GM18517 (cell line): ENCODE measurements around the gene HDGFL2.

ENCODE experiments used
- ATAC-seq: cut with Tn5 transposase; IDR thresholded peaks from one replicate; pipeline ENCODE4 v1.9.1; 2021; ENCODE audit warnings: mild to moderate bottlenecking, moderate library complexity; ENCODE audit not compliant: unreplicated experiment

The HDGFL2 gene

DNA sequence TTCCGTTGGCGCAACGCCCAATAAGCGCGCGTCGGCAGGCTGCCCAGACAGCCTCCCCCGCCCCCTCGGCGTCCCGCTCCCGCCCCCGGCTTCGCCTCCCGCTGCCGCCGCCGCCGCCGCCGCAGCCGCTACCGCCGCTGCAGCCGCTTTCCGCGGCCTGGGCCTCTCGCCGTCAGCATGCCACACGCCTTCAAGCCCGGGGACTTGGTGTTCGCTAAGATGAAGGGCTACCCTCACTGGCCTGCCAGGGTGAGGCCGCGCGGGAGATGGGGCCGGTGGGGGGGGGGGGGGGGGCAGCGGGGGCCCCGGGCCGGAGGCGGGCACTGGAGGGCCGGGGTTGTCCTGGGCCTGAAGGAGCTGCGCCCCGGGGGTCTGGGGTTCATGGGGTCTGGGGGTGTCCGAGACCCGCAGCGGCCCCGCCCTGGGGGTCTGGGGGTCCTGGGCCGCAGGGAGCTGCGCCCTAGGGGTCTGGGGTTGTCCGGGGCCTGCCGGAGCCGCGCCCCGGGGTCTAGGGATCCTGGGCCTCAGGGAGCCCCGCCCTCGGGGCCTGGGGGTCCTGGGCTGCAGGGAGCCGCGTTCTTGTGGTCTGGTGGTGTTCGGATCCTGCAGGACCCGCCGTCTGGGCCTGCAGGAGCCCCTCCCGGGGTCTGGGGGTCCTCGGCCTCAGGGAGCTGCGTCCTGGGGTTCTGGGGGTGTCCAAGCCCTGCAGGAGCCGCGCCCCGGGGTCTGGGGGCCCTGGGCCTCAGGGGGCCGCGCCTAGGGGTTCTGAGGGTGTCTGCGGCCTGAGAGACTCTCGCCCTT is at the start of gene HDGFL2:
Gene HDGFL2, plus strand, starts transcription at position 124 of the 801 bp plus-strand sequence. Its CDS starts 54 bp downstream, at position 178.
- ATAC-seq: no peak

DNA sequence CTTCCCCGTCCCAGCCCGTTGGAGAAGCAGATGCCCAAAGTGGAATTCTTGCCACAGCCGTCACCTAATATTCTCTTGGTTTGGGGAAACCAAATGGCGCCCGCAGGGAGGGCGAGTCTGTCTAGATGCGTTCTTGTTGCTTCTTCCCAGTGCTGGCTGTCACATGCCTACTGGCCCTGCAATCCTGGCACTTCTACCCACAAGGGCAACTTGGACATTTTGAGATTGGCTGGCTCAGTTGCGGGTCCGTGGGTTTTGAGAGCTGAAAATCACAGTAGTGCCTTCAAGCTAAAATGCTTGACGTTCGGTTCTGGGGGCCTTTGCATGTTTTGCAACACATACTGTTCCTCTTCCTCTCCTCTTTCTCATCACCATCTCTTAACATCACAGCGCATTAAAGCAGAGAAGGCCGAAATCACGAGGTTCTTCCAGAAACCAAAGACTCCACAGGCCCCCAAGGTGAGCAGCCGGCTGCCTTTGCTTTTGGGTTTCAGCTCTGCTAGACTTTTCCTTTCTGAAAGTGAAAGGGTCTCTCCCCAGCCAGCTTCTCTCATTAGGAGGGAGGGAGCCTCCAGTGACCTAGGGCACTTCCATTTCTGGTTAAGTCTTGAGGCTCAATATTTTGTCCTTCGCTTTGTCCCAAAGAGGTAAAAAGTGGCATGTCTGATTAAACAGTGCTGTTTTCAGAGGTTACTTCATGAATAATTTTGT is 48.5 kb upstream of the HDGFL2 start:
- no peak for ATAC-seq

DNA sequence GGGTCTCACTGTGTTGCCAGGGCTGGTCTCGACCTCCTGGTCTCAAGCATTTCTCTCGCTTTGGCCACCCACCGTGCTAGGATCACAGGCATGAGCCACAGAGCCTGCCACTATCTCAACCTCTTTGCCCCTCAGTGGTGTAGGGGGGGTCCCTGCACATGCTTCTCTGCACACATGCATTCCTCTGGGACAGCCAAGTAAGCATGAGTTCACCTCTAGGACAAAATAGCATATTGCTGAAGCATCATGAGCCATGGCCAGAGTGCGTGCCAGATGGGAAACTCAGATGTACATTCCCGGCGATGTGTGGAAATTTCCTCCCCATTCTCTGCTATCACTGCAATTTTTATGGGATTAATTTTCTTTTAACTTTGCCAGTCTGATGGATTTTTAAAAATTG is 46.6 kb upstream of the HDGFL2 start:
- no peak for ATAC-seq

DNA sequence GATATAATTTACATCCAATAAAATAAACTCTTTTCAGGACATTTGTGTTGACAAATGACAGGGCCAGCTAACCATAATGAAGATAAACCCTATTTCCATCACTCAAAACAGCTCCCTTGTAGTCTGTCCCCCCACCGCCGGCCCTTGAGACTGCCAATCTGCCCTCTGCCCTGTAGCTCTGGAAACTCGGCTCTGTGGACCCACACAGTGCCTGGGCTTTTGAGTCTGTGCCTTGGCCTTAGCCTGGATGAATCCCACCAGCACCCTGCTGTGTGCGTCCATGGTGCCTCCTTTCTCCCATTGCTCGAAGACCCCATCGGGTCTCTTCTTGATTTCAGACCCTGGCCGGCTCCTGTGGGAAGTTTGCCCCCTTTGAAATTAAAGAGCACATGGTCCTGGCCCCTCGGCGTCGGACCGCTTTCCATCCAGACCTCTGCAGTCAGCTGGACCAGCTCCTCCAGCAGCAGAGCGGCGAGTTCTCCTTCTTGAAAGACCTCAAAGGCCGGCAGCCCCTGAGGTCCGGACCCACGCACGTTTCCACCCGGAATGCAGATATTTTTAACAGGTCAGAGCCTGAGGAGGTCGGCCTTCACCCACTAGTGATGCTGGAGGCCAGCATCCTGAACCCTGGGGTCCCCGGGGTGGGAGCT is 43.6 kb upstream of the HDGFL2 start:
- no peak for ATAC-seq

DNA sequence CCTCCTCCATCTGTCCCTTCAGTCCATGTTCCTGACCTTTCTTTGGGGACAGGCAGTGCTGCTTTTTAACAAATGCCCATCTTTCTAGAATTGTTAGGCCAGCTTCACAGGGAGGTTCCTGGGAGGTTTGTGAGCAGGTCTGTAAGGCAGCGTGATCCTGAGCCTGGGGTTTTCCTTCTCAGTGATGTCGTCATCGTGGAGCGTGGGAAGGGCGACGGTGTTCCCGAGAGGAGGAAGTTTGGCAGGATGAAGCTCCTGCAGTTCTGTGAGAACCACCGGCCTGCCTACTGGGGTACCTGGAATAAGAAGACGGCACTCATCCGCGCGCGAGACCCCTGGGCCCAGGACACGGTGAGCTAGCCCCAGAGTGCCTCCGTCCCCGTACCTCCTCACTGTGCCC is 42.8 kb upstream of the HDGFL2 start:
- no peak for ATAC-seq

DNA sequence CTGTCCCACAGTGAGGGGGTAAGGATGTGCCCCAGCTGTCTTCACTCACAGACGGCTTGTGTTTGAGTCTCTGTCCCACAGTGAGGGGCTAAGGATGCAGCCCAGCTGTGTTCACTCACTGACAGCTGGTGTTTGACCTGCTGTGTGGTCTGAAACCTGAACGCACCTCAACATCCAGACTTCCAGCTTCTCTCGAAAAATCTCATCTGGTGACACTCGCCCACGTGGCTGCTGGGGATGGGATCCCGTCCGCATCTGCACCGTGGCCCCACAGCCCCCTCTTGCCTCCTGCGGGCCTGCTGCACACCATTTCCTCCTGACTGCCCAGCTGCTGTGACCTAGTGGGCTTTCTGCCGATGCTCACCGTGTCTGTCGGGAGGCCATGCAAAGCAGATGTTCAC is 42.3 kb upstream of the HDGFL2 start:
- no peak for ATAC-seq

DNA sequence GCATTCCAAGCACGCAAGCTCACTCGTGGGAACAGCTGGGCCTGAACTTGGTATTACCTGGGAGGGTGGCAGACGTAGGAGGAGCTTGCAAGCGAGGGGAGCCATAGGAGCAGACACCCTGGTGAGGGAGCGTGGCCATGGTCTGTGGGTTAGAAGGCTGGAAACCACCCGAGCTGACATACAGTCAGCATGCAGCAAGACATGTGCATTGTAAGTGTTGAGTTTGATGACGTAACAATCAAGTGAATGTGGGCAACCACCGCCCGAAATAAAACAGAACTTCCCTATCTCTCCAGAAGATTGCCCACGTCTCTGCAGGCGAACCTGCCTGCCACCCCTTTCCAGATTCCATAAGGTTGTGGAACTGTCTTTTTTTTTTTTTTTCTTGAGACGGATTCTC is 41.3 kb upstream of the HDGFL2 start:
- no peak for ATAC-seq

DNA sequence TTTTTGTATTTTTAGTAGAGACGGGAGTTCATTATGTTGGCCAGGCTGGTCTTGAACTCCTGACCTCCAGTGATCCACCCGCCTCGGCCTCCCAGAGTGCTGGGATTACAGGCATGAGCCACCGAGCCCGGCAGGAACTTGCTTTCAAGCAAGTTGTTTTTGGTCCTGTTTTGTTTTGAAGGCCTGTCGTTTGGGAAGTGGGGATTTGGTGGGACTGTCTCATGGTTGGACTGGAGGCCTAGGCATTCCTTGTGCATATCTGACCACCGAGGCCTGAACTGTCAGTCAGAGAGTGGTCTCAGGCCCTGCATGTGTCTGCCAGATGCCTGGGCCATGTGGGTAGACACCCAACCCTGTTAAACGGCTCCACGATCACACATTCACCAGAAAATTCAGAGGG is 40.8 kb upstream of the HDGFL2 start:
- no peak for ATAC-seq

DNA sequence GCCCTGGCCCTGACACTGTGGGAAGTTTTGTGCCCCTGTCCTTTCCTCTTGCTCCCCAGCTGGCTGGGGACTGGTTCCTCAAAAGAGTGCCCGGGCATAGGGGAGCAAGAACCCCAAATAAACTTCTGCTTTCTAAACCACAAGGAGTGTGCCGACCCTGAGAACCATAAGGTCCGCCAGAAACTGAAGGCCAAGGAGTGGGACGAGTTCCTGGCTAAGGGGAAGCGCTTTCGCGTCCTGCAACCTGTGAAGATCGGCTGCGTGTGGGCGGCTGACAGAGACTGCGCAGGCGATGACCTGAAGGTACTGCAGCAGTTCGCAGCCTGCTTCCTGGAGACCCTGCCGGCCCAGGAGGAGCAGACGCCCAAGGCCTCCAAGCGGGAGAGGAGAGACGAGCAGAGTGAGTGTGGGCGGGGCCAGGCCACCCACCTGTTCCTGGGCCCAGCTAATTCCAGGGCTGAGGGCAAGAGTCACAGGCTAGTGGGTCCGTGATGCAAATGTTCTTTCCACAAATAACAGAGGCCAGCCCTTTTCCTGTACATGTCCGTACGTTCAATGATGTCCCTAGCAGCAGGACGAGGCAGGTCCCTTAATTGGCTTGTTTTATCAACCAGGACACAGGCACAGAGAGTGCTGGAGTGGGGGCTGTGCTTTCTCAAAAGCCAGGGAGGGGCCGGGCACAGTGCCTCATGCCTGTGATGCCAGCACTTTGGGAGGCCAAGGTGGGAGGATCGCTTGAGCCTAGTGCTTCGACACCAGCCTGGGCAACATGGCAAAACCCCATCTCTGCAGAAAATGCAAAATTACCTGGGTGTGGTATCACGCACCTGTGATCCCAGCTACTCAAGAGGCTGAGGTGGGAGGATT is 40.1 kb upstream of the HDGFL2 start:
- ATAC-seq: no peak

DNA sequence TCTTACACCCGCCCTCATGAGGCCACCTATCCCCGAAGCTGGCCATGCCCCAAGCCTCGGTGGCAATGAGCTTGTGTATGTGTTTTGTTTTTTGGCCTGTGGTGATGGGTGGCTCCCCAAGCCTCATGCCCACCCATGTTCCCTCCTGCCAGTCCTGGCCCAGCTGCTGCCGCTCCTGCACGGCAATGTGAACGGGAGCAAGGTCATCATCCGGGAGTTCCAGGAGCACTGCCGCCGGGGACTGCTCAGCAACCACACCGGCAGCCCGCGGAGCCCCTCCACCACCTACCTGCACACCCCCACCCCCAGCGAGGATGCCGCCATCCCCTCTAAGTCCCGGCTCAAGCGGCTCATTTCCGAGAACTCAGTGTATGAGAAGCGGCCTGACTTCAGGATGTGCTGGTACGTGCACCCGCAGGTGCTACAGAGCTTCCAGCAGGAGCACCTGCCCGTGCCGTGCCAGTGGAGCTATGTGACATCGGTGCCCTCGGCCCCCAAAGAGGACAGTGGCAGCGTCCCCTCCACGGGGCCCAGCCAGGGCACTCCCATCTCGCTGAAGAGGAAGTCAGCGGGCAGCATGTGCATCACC is 39.1 kb upstream of the HDGFL2 start:
- no peak for ATAC-seq

DNA sequence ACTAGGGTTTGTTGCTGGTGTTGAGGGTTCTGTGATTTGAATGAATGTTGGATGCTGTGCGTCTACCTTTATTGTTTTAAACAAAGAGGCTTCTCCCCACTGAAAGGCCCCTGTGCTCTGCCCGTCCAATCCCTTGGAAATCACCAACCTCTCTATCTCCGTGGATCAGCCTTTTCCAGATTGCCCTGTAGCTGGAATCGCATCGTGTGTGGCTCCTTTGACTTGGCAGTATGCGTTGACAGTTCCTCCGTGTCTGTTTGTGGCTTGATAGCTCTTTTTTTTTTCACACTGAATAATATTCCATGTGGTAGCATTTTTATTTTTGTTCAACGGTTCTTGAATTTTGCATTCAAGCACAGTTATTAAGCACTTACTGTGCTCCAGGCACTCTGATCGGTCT is 37.7 kb upstream of the HDGFL2 start:
- no peak for ATAC-seq

DNA sequence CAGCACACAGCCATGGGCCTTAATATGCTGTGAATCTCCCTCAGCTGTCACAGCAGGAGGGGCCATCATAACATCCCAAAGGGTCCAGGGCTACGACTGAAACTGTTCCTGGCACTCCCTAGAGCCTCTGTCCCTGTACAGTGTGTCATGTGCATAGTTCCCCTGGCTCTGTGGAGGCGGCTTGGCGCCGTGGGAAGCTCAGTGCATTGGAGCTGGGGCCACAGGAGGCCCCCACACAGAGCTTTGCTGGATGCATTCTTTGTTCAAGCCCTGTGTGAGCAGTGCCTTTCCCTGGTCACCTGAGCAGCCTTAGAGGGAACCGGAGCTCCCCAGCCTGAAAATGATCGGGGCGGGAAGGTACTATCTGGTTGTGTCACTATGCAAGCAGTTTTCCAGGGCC is 35.9 kb upstream of the HDGFL2 start:
- ATAC-seq: no peak

DNA sequence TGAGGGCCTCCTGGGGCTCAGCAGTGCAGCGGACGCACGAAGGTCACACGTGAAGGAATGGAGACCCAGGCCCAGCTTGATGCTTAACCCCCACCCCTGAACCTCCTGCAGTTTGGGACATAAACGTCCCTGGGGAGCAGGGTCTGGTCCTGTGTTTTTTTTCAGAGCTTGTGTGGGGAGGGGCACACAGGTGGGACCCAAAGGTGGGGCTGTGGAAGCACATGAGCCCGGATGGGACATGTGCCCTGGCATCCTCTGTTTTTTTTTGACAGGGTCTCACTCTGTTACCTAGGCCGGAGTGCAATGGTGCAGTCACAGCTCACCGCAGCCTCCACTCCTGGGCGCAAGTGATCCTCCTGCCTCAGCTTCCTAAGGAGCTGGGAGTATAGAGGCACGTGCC is 35.0 kb upstream of the HDGFL2 start:
- ATAC-seq: no peak

DNA sequence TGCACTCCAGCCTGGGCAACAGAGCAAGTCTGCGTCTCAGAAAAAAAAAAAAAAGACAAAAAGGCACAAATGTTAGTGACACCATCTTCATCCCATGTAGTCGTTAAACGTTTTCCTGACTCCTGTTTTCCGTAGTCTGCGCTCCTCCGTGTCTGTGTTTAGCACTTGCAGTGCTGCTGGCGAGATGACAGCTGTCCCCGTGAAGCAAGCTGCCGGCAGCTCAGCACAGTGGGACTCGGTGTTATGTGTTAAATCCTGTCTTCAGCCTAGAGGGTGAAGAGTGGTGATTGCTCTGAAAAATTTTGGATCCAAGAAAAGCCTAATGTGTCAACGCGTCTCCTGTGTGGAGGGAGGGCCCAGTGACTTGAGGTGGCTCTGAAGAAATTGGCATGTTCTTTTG is 32.9 kb upstream of the HDGFL2 start:
- ATAC-seq: no peak

DNA sequence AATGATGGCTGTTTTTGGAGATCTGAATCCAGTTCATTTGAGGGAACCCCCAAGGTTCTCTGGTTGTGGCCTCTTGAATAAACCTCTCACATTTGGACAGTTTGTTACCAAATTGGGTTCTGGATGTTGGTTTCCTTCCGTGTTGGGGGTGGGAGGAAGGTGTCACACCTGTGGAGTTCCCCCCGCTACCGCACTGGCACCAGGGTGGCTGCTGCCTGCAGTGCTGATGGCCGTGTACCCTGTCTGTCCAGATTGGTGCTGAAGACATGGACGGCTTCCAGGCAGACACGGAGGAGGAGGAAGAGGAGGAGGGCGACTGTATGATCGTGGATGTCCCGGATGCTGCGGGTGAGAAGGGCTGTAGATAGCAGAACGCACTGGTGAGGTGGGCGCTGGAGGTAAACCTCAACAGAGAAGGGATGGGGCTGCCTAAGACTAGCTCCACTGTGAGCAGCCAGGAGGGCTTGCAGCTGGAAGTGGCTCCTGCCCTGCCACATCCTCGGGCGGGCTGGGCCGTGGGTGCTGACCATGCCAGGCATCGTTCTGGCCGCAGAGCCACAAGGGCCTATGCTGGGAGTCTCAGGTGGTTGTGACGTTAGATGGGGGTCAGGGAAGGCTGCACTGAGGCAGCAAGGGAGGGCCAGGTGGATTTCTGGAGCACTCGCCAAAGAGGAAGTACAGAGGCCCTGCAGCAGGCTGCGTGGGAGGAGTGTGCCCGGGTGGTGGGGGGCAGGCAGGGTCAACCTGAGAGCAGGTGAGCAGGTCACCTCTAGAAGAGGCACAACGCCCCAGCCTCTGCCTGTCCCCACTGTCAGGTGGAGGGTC is 29.9 kb upstream of the HDGFL2 start:
- no peak for ATAC-seq

DNA sequence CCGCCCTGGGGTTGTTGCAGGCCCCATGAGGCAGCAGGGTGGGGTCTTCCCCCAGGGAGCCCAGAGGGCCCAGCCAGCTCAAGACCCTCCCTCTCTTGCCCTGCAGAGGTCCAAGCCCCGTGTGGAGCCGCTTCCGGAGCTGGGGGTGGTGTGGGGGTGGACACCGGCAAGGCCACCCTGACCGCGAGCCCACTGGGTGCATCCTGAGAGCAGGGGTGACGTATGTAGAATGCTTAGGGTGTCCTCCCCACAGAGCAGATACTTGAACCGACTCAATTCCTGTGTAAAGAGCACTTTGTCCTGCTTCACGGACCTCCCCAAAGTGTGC is 29.3 kb upstream of the HDGFL2 start:
- ATAC-seq: no peak

DNA sequence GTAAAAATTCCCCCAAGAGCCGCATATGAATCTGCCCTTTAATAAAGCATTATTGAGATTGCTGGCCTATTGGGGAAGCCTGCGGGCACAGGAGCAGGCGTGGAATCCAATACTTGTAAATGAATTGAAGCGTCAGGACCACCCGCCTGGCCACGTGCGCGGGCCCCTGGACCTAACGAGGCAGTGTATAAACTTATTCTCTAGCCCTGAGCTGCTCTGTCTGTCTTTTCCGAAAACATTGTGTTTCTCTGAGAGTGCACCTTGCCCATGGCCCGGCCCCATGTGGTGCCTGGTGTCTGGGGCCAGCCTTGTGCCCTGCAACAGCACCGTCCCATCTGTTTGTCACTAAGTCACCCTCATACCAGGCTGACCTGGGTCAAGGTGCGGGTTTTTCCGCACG is 28.9 kb upstream of the HDGFL2 start:
- no peak for ATAC-seq

DNA sequence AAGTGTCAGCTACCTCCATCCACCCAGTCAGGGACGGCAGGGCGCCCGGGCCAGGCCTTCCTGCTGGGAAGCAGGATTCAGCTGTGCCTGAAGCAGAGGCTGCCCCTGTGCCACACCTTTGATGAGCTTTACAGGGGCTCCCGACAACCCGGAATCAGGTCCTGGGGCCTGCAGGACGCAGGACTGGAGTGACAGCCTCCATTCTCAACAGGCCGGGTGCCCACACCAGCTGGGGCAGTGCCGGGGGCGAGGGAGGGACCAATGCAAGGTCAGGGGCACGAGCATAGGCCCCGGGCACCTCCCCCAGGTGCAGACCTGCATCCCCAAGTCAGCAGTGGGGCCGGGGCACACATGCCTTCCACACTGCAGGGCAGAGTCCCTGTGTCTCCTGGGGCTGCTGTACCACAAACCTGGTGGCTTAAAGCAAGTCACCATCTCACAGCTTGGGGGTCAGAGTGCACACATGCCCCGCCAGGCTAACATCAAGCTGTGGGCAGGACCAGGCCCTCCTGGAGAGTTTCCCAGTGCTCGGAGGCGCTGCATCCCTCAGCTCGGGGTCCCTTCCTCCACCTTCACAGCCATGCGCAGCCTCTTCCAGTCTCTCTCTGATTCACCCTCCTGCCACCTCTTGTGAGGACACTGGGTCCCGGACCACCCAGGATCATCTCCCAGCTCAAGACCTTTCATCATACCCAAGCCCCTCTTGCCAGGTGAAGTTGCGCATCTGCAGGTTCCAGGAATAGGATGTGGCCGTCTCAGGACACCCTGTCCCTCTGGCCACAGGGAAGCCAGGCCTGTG is 27.9 kb upstream of the HDGFL2 start:
- no peak for ATAC-seq
